HG02678 (cell line): ENCODE measurements around the gene PLCB2.
A peak's percentile ranks its signal among the peaks of the same experiment; 100 is the strongest.

Experiments used
- ATAC-seq: cut with Tn5 transposase; IDR thresholded peaks from one replicate; pipeline ENCODE4 v1.9.1; 2021; ENCODE audit warnings: mild to moderate bottlenecking, moderate library complexity; ENCODE audit not compliant: unreplicated experiment

PLCB2 gene

GRCh38 chr15:40307421-40308211, at the start of gene PLCB2:
TSS of gene PLCB2 (minus strand) at chr15:40307935. CDS start at chr15:40307672, 263 bp downstream.
- ATAC-seq: peak; percentile 53

- ATAC-seq: no peak
Observed at GRCh38 chr15:40357246-40357645, 49.5 kb upstream of the PLCB2 start.

- no peak for ATAC-seq
Observed at GRCh38 chr15:40355976-40356585, 48.3 kb upstream of the PLCB2 start.

GRCh38 chr15:40354408-40355171, 46.9 kb upstream of the PLCB2 start:
- ATAC-seq: no peak

GRCh38 chr15:40353697-40354096, 46.0 kb upstream of the PLCB2 start:
- no peak for ATAC-seq

GRCh38 chr15:40352281-40352901, 44.7 kb upstream of the PLCB2 start:
- no peak for ATAC-seq

GRCh38 chr15:40349163-40349562, 41.4 kb upstream of the PLCB2 start:
- no peak for ATAC-seq

- ATAC-seq: no peak
Observed at GRCh38 chr15:40348474-40348870, 40.7 kb upstream of the PLCB2 start.

- no peak for ATAC-seq
Observed at GRCh38 chr15:40347559-40348473, 40.1 kb upstream of the PLCB2 start.

- ATAC-seq: no peak
Observed at GRCh38 chr15:40346579-40347558, 39.1 kb upstream of the PLCB2 start.

GRCh38 chr15:40345867-40346578, 38.3 kb upstream of the PLCB2 start:
- no peak for ATAC-seq

- no peak for ATAC-seq
Observed at GRCh38 chr15:40345225-40345866, 37.6 kb upstream of the PLCB2 start.

GRCh38 chr15:40344631-40345120, 36.9 kb upstream of the PLCB2 start:
- ATAC-seq: no peak

- ATAC-seq: no peak
Observed at GRCh38 chr15:40344217-40344616, 36.5 kb upstream of the PLCB2 start.

- ATAC-seq: no peak
Observed at GRCh38 chr15:40343512-40343911, 35.8 kb upstream of the PLCB2 start.

- no peak for ATAC-seq
Observed at GRCh38 chr15:40342416-40343320, 34.9 kb upstream of the PLCB2 start.
